NCI-H774 (cell line): ENCODE results near the gene UNC45A.
"Not testable (repeated sequence)": the region's sequence is repeated elsewhere in the genome, so short reads cannot be mapped to it uniquely, and the experiment has no call there.

Experiments
- DNase-seq: peaks from one replicate; lab custom pipeline; 2025; lab: John Stamatoyannopoulos, UW

UNC45A gene

GRCh38 chr15:90934949-90935751 is at the start of gene UNC45A:
Gene UNC45A (plus strand): TSS chr15:90935285. CDS start chr15:90935325, 40 bp downstream.
- peak; percentile 92 for DNase-seq

- peak; percentile 17 for DNase-seq
Observed at GRCh38 chr15:90885432-90886290, 49.4 kb upstream of the UNC45A start.

GRCh38 chr15:90886291-90886614 is 48.8 kb upstream of the UNC45A start:
- DNase-seq, result no peak

GRCh38 chr15:90887037-90887481 is 48.0 kb upstream of the UNC45A start:
- no peak for DNase-seq

- DNase-seq, result no peak
Observed at GRCh38 chr15:90889313-90889730, 45.8 kb upstream of the UNC45A start.

- DNase-seq, result no peak
Observed at GRCh38 chr15:90889736-90890456, 45.2 kb upstream of the UNC45A start.

- no peak for DNase-seq
Observed at GRCh38 chr15:90890839-90891238, 44.2 kb upstream of the UNC45A start.

- no peak for DNase-seq
Observed at GRCh38 chr15:90891346-90891949, 43.6 kb upstream of the UNC45A start.

- DNase-seq, result no peak
Observed at GRCh38 chr15:90892023-90892422, 43.1 kb upstream of the UNC45A start.

- no peak for DNase-seq
Observed at GRCh38 chr15:90892498-90893174, 42.4 kb upstream of the UNC45A start.

- no peak for DNase-seq
Observed at GRCh38 chr15:90893175-90894090, 41.7 kb upstream of the UNC45A start.

GRCh38 chr15:90895571-90896117 is 39.4 kb upstream of the UNC45A start:
- peak; percentile 3 for DNase-seq

GRCh38 chr15:90897131-90897655 is 37.9 kb upstream of the UNC45A start:
- DNase-seq, result not testable (repeated sequence)

- DNase-seq, result no peak
Observed at GRCh38 chr15:90901175-90902039, 33.7 kb upstream of the UNC45A start.

GRCh38 chr15:90902040-90902839 is 32.8 kb upstream of the UNC45A start:
- DNase-seq, result peak; percentile 58

- peak; percentile 36 for DNase-seq
Observed at GRCh38 chr15:90902840-90903732, 32.0 kb upstream of the UNC45A start, which contains the start of gene MAN2A2. Gene MAN2A2 (plus strand): TSS chr15:90903302. CDS start chr15:90904208, 906 bp downstream.
